Pancreas (tissue), 10 donors: ENCODE results near the gene RSU1. TPM values are rescaled to one million over a fixed set of nuclear protein-coding genes. Genes with fewer than 3 reads are reported as not detected.

ENCODE experiments used
- ATAC-seq, 4 donors: fragments of 200-7000 bp; cut with Tn5 transposase; one replicate each; pipeline versions ENCODE4 v1.8.0 to v1.9.1; 2020; ENCODE audit warnings: mild to moderate bottlenecking in 4 of 4, moderate library complexity in 4 of 4
- DNase-seq, 6 donors: peaks; one replicate each; pipeline ENCODE4 v3.0.0-alpha.2; 2020
- FAIRE-seq: peaks from 2 replicates; lab custom pipeline; 2012; peaks lifted over from hg19 to GRCh38; lab: Jason Lieb, UNC
- H3K27ac ChIP-seq, 4 donors: fragments of 200-600 bp; sonication (generic); 1 replicate in 3 of 4; 2 replicates in 1 of 4; pipeline versions ENCODE4 v1.5.0 to v1.8.0; 2020
- H3K27me3 ChIP-seq, 4 donors: fragments of 200-600 bp; one replicate each; pipeline ENCODE4 v1.8.0; 2021
- H3K36me3 ChIP-seq, 3 donors: fragments of 200-600 bp; sonication (generic) in 1 of 3; one replicate each; pipeline versions ENCODE4 v1.5.0 to v1.8.0; 2020 to 2021
- H3K4me1 ChIP-seq, 3 donors: fragments of 200-600 bp; one replicate each; pipeline ENCODE4 v1.8.0; 2021
- H3K4me3 ChIP-seq, 4 donors: fragments of 200-600 bp; sonication (generic) in 2 of 4; one replicate each; pipeline versions ENCODE4 v1.5.0 to v1.8.0; 2020 to 2021
- H3K9me3 ChIP-seq, 4 donors: fragments of 200-600 bp; one replicate each; pipeline ENCODE4 v1.8.0; 2021
- CTCF ChIP-seq, 4 donors: fragments of 200-600 bp; sonication (generic) in 3 of 4; IDR thresholded peaks; one replicate each; pipeline versions ENCODE4 v1.5.0 to v1.8.0; 2021; ENCODE audit warnings: antibody characterized with exemption in 4 of 4
- WGBS, 2 donors: extraction: QIAGEN DNeasy Blood & Tissue Kit; methylation state at CpG; one replicate each; pipeline ENCODE4 v1.1.7; 2013; 5-methylcytosine and 5-hydroxymethylcytosine counted together
- intact Hi-C, 3 donors: fragments of 100-400 bp; cut with DNase I; formaldehyde crosslinking; loops; one replicate each; pipeline versions ENCODE4 v1.11.1 to v1.14.2; 2022
- polyA plus RNA-seq, 2 donors: library from polyadenylated mRNA; stranded (reverse); fragments of 200-250 nt; gene quantifications; one replicate each; pipeline ENCODE4 v1.2.3, GENCODE V29; 2013
- total RNA-seq, 6 donors: library from RNA; stranded (reverse); fragmentation: NEBNext Ultra II Directional in 4 of 6; extraction: Animal tissue kit (Norgen Biotek cat#: 25700) in 4 of 6; gene quantifications; one replicate each; pipeline versions ENCODE4 v1.2.1 to v1.2.4, GENCODE V29; 2021 to 2023
- donor health status: healthy with polysubstance abuse.
- donor health status: DM: no; HTN: no; CAD: no; lungs with moderate emphysema.
- donor health status: DM: no; HTN: no; CAD: no.
- donor health status: control.
- donor health status: control.
- donor health status: Bipolar disorder and iron deficiency.
- donor health status: DM: yes; HTN: yes; CAD: no.
- donor health status: DM: no; HTN: no; CAD: no.
- donor health status: DM: no; HTN: no; CAD: no.
- donor health status: DM: yes; HTN: yes; CAD: no.

Gene RSU1
- total and polyA plus RNA-seq, 8 donors, result 14.7 to 42.3 (median 29.6) TPM

GRCh38 chr10:16649757-16650156, 167.5 kb downstream of the RSU1 start:
- H3K9me3 ChIP-seq, result no peaks in the 10 kb centered on the region
- H3K4me3 ChIP-seq, result no peak overlapping the region
- no peaks in the 10 kb centered on the region for H3K27me3 ChIP-seq
- TF ChIP-seq CTCF (IDR thresholded peaks at IDR 0.05), result no peak
- FAIRE-seq, result no peak
- no peak for DNase-seq
- no peak for ATAC-seq
- WGBS, 2 donors, result 71 to 78% methylated on average over 2 of the region's 2 CpGs
- H3K4me1 ChIP-seq, result no peaks in the 10 kb centered on the region
- intact Hi-C loops, result no loop called here
- H3K27ac ChIP-seq, result no peak overlapping the region
- no peaks in the 10 kb centered on the region for H3K36me3 ChIP-seq

GRCh38 chr10:16648366-16648765, 168.9 kb downstream of the RSU1 start:
- H3K4me1 ChIP-seq, result no peaks in the 10 kb centered on the region
- no peak overlapping the region for H3K27ac ChIP-seq
- intact Hi-C loops, result no loop called here
- no peak for ATAC-seq
- H3K36me3 ChIP-seq, result no peaks in the 10 kb centered on the region
- no peak for TF ChIP-seq CTCF (IDR thresholded peaks at IDR 0.05)
- FAIRE-seq, result no peak
- 96 to 98% methylated on average over 2 of the region's 2 CpGs for WGBS, 2 donors
- no peaks in the 10 kb centered on the region for H3K27me3 ChIP-seq
- H3K9me3 ChIP-seq, result no peaks in the 10 kb centered on the region
- H3K4me3 ChIP-seq, result no peak overlapping the region
- no peak for DNase-seq

DNA sequence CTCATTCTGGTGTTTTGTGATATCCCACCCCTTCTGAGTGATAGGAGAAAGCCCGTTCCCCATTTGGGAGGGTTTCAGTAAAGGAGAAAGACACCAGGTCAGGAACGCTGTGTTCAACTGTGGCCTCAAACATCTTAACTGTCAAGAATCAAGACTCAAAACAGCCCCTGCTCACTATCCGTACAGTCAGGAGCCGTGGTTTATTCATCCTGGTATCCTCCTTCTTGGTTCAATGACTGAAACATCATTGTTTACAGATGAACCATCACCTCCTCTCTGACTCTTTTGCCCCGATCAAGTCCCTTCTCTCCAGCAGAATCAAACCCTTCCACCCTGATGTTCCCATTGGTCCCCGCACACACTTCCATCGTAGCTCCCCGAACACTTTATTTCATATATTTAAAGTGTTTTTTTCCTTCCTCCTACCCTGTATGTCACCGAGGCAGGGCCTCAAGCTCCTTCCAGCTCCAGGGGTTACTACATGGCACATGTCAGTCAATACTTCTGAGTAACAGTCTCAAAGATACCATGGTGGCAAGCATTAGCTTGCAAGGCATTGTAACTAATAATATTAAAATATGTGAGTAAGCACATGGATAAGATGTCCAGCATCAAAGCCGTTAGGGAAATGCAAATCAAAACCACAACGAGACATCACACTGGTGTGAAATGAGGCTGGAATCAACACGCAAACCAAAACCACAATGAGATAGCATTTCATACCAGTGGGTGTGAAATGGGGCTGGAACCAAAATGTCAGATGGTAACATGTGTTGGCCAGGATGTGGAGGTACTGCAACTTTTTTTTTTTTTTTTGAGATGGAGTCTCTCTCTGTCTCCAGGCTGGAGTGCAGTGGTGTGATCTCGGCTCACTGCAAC, 170.8 kb downstream of the RSU1 start:
- H3K27me3 ChIP-seq, result no peaks in the 10 kb centered on the region
- no peak for FAIRE-seq
- no peaks in the 10 kb centered on the region for H3K4me1 ChIP-seq
- TF ChIP-seq CTCF (IDR thresholded peaks at IDR 0.05), result no peak
- H3K27ac ChIP-seq, result no peak overlapping the region
- no peaks in the 10 kb centered on the region for H3K9me3 ChIP-seq
- 91 to 98% methylated on average over 13 of the region's 13 CpGs for WGBS, 2 donors
- H3K36me3 ChIP-seq, result no peaks in the 10 kb centered on the region
- ATAC-seq, result no peak
- no peak for DNase-seq
- no peak overlapping the region for H3K4me3 ChIP-seq
- intact Hi-C loops, result no loop called here

DNA sequence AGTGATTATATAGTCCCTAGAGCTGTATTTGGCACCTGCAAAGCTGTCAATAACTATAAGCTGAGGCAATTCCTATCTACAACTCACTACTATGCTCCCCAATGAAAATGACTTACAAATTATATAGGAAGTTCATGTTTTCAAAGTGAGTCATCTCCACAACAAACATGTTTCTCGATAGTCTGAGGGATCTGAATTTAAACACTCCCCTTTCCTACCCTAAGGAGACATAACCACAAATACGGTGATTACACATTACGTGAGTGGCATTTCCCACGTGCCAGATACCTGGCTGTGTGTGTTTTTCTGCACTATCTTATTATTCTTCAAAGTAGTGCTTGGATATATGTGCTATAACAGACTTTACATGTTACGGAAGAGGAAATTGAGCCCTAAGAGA, 173.1 kb downstream of the RSU1 start:
- DNase-seq, result no peak
- FAIRE-seq, result no peak
- no peak for ATAC-seq
- no peak overlapping the region for H3K27ac ChIP-seq
- intact Hi-C loops, result no loop called here
- H3K27me3 ChIP-seq, result no peaks in the 10 kb centered on the region
- no peaks in the 10 kb centered on the region for H3K9me3 ChIP-seq
- no peak for TF ChIP-seq CTCF (IDR thresholded peaks at IDR 0.05)
- H3K4me1 ChIP-seq, result peaks cover 0 to 12% (median 0%) of the 10 kb centered on the region in 3 donors
- no peak overlapping the region for H3K4me3 ChIP-seq
- H3K36me3 ChIP-seq, result no peaks in the 10 kb centered on the region
- 70 to 83% methylated on average over 5 of the region's 5 CpGs for WGBS, 2 donors

DNA sequence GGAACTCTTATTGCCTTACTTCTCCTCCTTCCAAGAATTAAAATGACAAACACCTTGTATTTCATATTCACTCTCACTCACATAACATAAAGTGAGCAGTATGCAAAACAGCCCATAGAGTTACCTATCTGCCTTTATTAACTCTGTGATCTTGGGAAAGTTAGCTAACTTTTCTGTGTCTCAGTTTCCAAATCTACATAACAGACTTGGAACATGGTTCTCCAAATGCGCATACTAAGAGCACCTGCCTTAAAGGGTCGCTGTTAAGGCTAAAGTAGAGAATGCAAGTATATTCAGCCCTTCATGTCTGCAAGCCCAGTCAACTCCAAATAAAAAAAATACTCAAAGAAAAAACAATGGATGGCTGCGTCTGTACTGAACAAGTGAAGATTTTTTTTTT, 173.7 kb downstream of the RSU1 start:
- FAIRE-seq, result no peak
- Histone ChIP-seq H3K27me3 (no peaks in the 10 kb centered on the region), H3K4me1 (peaks cover 0 to 15% (median 0%) of the 10 kb centered on the region in 3 donors), H3K36me3 (no peaks in the 10 kb centered on the region), H3K27ac (no peak overlapping the region), H3K9me3 (no peaks in the 10 kb centered on the region), H3K4me3 (no peak overlapping the region)
- no peak for ATAC-seq
- DNase-seq, result no peak
- TF ChIP-seq CTCF (IDR thresholded peaks at IDR 0.05), result no peak
- 98% methylated on average over 3 of the region's 3 CpGs for WGBS, 2 donors
- intact Hi-C loops, result no loop called here
